Activated CD8-positive, alpha-beta T cell treated with anti-CD3 and anti-CD28 coated beads for 36 hours (primary cell): ENCODE measurements around the gene ADARB1. TPM values are rescaled to one million over a fixed set of nuclear protein-coding genes. Genes with fewer than 3 reads are reported as not detected.

ENCODE experiments used
- ATAC-seq: fragments of 200-7000 bp; cut with Tn5 transposase; one replicate; pipeline ENCODE4 v1.10.0; 2021; ENCODE audit warnings: mild to moderate bottlenecking, moderate library complexity
- CTCF ChIA-PET: fragments of 350-600 bp; sonication (Branson Sonifier 250); formaldehyde crosslinking; loops from one replicate; lab custom pipeline; 2021; ENCODE audit warnings: antibody characterized with exemption; lab: Charles Lee
- POLR2A ChIA-PET: fragments of 350-600 bp; sonication (Branson Sonifier 250); formaldehyde crosslinking; loops from one replicate; lab custom pipeline; 2021; ENCODE audit warnings: antibody characterized with exemption; lab: Charles Lee
- DNase-seq: peaks from one replicate; pipeline ENCODE4 v3.0.0-alpha.2; 2020
- H3K27ac Mint-ChIP-seq: one replicate; pipeline ENCODE4 v1.8.0; 2021; ENCODE audit warnings: mild to moderate bottlenecking, mixed read lengths
- H3K27me3 Mint-ChIP-seq: one replicate; pipeline ENCODE4 v1.8.0; 2021; ENCODE audit warnings: mixed read lengths
- H3K36me3 Mint-ChIP-seq: one replicate; pipeline ENCODE4 v1.8.0; 2021; ENCODE audit warnings: low read depth, mixed read lengths
- H3K4me1 Mint-ChIP-seq: one replicate; pipeline ENCODE4 v1.8.0; 2021; ENCODE audit warnings: low read depth, mixed read lengths
- H3K4me3 Mint-ChIP-seq: one replicate; pipeline ENCODE4 v1.8.0; 2021; ENCODE audit warnings: mild to moderate bottlenecking, moderate library complexity, mixed read lengths
- H3K9me3 Mint-ChIP-seq: one replicate; pipeline ENCODE4 v1.8.0; 2021; ENCODE audit warnings: mixed read lengths
- intact Hi-C: fragments of 100-400 bp; cut with micrococcal nuclease; formaldehyde crosslinking; loops from one replicate; pipeline ENCODE4 v1.10.0; 2022
- total RNA-seq, 2 experiments: library from RNA; stranded (reverse); gene quantifications; one replicate each; pipeline ENCODE4 v1.2.3, GENCODE V29; 2021
- TF ChIP-seq, protein P1 (sequence below): fragments of 200-600 bp; IDR thresholded peaks from one replicate; pipeline ENCODE4 v1.8.0; 2022; ENCODE audit warnings: antibody characterized with exemption, mild to moderate bottlenecking

The ADARB1 gene
- total RNA-seq, 2 experiments from 2014 or later = 36.2 to 37.1 TPM

DNA sequence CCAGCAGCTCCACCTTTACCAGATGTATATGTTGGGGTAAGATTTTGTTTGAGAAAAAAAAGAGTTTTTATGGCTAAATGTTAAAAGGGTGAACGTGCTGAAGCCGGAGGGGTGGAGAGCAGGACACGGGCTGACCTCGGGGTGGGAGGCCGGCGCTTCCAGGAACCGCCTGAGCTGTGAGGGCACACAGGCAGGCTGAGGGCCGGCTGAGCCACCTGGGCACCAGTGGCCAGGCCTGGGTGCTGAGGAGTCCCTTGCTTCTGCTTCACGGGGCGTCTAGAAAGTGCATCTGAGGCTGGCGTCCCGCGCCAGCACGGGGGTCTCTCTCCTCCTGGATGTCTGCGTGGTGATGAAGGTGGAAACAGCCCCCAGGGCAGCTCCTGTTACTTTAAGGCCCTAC is 33.6 kb upstream of the ADARB1 start:
- peaks cover 4% of the 10 kb centered on the region for H3K27me3 Mint-ChIP-seq
- TF ChIP-seq, protein P1, sequence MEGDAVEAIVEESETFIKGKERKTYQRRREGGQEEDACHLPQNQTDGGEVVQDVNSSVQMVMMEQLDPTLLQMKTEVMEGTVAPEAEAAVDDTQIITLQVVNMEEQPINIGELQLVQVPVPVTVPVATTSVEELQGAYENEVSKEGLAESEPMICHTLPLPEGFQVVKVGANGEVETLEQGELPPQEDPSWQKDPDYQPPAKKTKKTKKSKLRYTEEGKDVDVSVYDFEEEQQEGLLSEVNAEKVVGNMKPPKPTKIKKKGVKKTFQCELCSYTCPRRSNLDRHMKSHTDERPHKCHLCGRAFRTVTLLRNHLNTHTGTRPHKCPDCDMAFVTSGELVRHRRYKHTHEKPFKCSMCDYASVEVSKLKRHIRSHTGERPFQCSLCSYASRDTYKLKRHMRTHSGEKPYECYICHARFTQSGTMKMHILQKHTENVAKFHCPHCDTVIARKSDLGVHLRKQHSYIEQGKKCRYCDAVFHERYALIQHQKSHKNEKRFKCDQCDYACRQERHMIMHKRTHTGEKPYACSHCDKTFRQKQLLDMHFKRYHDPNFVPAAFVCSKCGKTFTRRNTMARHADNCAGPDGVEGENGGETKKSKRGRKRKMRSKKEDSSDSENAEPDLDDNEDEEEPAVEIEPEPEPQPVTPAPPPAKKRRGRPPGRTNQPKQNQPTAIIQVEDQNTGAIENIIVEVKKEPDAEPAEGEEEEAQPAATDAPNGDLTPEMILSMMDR = no peak
- DNase-seq = no peak
- intact Hi-C loops = no loop called here
- CTCF ChIA-PET = no interaction called here
- POLR2A ChIA-PET = no interaction called here
- no peak overlapping the region for H3K4me3 Mint-ChIP-seq
- no peak for ATAC-seq
- H3K4me1 Mint-ChIP-seq = no peaks in the 10 kb centered on the region
- peaks cover 13% of the 10 kb centered on the region for H3K9me3 Mint-ChIP-seq
- peaks cover 2% of the 10 kb centered on the region for H3K36me3 Mint-ChIP-seq
- no peak overlapping the region for H3K27ac Mint-ChIP-seq

DNA sequence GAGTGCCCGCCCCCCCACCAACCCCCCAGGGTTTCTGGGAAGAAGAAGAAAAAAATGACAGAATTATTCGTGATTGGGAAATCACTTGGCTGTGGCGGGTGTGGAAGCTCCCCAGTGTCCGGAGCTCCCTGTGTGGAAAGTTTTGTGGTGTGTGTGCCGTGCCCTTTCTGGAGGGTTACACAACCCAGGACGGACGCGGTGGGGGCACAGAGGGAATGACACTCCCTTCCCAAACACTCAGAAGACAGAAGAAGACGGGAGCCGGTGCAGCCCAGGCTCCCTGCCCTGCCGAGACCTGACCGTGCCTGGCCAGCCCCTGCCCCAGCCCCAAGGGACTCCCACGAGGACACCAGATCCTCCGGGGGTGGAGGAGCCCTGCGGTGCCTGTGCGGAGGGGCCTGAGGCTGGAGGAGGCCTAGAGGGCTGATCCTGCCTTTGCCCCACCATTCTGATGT is 33.0 kb upstream of the ADARB1 start:
- intact Hi-C loops = no loop called here
- POLR2A ChIA-PET = no interaction called here

GRCh38 chr21:45041984-45042663 is 32.3 kb upstream of the ADARB1 start:
- no peak overlapping the region for H3K4me3 Mint-ChIP-seq
- CTCF ChIA-PET = no interaction called here
- intact Hi-C loops = no loop called here
- TF ChIP-seq, protein P1 = no peak
- H3K27ac Mint-ChIP-seq = no peak overlapping the region
- H3K27me3 Mint-ChIP-seq = peaks cover 4% of the 10 kb centered on the region
- no peaks in the 10 kb centered on the region for H3K4me1 Mint-ChIP-seq
- ATAC-seq (no peak), DNase-seq (no peak)
- POLR2A ChIA-PET = no interaction called here
- H3K36me3 Mint-ChIP-seq = no peaks in the 10 kb centered on the region
- H3K9me3 Mint-ChIP-seq = peaks cover 10% of the 10 kb centered on the region

More for the DNA sequence above, 33.0 kb upstream of the ADARB1 start:
- DNase-seq = no peak
- CTCF ChIA-PET = no interaction called here
- no peak for ATAC-seq
- peaks cover 10% of the 10 kb centered on the region for H3K9me3 Mint-ChIP-seq
- H3K4me1 Mint-ChIP-seq = no peaks in the 10 kb centered on the region
- H3K36me3 Mint-ChIP-seq = peaks cover 2% of the 10 kb centered on the region
- TF ChIP-seq, protein P1 = no peak
- H3K4me3 Mint-ChIP-seq = no peak overlapping the region
- no peak overlapping the region for H3K27ac Mint-ChIP-seq
- peaks cover 4% of the 10 kb centered on the region for H3K27me3 Mint-ChIP-seq

DNA sequence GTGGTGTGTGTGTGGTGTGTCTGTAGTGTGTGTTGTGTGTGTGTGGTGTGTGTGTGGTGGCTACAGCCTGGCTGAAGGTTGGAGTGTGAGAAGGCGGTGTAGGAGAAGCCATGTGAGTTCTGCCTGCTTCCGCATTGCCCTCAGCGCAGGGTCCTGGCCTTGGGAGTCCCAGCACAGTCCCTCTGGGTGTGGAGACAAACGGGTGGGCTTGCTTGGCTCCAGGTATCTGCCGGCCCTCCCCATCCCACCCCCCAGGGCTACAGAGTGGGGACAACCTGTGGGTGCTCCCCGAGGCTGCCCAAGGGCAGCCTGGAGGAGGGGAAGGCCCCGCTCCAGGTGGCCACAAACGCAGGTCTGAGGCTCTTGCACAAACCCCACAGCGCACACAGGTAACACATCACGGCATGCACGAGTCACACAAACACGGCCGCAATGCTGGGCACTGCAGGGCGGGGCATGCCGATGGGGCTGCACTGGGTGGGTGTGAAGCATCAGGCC is 31.7 kb upstream of the ADARB1 start:
- Mint-ChIP-seq H3K4me3 (no peak overlapping the region), H3K9me3 (peaks cover 12% of the 10 kb centered on the region), H3K27me3 (peaks cover 6% of the 10 kb centered on the region), H3K27ac (no peak overlapping the region), H3K36me3 (no peaks in the 10 kb centered on the region), H3K4me1 (no peaks in the 10 kb centered on the region)
- TF ChIP-seq, protein P1 = no peak
- DNase-seq (no peak), ATAC-seq (no peak)
- ChIA-PET CTCF (no interaction called here), POLR2A (no interaction called here)
- intact Hi-C loops = no loop called here

DNA sequence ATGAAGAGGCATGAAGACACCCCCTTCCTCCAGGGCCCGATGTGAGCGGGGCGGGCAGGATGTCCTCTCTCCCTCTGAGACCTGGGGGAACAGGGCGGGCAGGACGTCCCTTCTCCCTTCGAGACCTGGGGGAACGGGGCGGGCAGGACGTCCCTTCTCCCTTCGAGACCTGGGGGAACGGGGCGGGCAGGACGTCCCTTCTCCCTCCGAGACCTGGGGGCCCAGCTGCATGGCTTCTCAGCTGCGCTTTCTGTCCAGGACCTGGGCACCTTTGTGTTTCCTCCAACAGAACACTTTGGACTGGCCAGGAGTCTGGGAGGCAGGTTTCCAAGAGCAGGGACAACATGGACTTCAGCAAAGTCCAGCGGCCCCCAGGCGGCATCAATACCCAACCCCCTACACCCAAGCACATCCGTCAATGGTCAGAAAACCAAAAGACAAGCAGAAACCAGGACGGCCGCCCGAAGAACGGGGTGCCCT is 30.8 kb upstream of the ADARB1 start:
- TF ChIP-seq, protein P1 = no peak

More for the DNA sequence above, 30.8 kb upstream of the ADARB1 start:
- Mint-ChIP-seq H3K27ac (no peak overlapping the region), H3K36me3 (no peaks in the 10 kb centered on the region), H3K4me3 (no peak overlapping the region), H3K27me3 (peaks cover 6% of the 10 kb centered on the region), H3K9me3 (peaks cover 15% of the 10 kb centered on the region), H3K4me1 (no peaks in the 10 kb centered on the region)
- POLR2A ChIA-PET = no interaction called here
- ATAC-seq (no peak), DNase-seq (no peak)
- intact Hi-C loops = no loop called here
- CTCF ChIA-PET = interaction anchor here (1.4 kb wide), 1 partner anchor 85 kb away, joined by 4 read pairs; no protein-coding TSS in a partner anchor
